K562 (cell line): Measurements from ENCODE around the gene RAP2C. TPM values are rescaled to one million over a fixed set of nuclear protein-coding genes. Genes with fewer than 3 reads are reported as not detected.

ENCODE experiments used
- CBX1 ChIP-seq: sonication (generic); IDR thresholded peaks from 2 replicates; pipeline ENCODE4 v1.6.1; 2016; ENCODE audit warnings: antibody characterized with exemption, low read depth, mild to moderate bottlenecking
- CTCF ChIP-seq, 3 experiments: IDR thresholded peaks in 2 of 3; conservative IDR thresholded peaks in 1 of 3; 2 replicates each; pipeline ENCODE4 v1.5.1; 2011 to 2012; ENCODE audit warnings: low read length in 3 of 3, mild to moderate bottlenecking in 3 of 3, control low read depth in 2 of 3, improper control_type of control experiment in 1 of 3, inconsistent platforms in 1 of 3, low read depth in 1 of 3, mixed read lengths in 1 of 3, moderate library complexity in 1 of 3; ENCODE audit not compliant: insufficient read depth in 2 of 3
- ETS2 ChIP-seq: IDR thresholded peaks from 2 replicates; pipeline ENCODE4 v1.6.1; 2016; ENCODE audit warnings: borderline replicate concordance, missing genetic modification characterization, mild to moderate bottlenecking, moderate library complexity, missing compliant biosample characterization; ENCODE audit not compliant: poor library complexity, severe bottlenecking
- FOS ChIP-seq: IDR thresholded peaks from 3 replicates; pipeline ENCODE4 v1.6.1; 2011; ENCODE audit not compliant: insufficient read length; ENCODE audit errors: extremely low read depth
- HMGN3 ChIP-seq: IDR thresholded peaks from 2 replicates; pipeline ENCODE4 v1.6.1; 2011; ENCODE audit warnings: borderline replicate concordance, low read depth, mild to moderate bottlenecking, mixed read lengths, low read length; ENCODE audit not compliant: insufficient read length; ENCODE audit errors: extremely low read depth
- IRF9 ChIP-seq: fragments of 450-650 bp; IDR thresholded peaks from 2 replicates; pipeline ENCODE4 v1.6.1; 2016; ENCODE audit warnings: missing biosample characterization, missing genetic modification characterization
- JUNB ChIP-seq: fragments of 450-650 bp; formaldehyde crosslinking; conservative IDR thresholded peaks from 2 replicates; pipeline ENCODE4 v1.4.0; 2020; ENCODE audit warnings: mild to moderate bottlenecking
- PHF20 ChIP-seq: fragments of 450-650 bp; IDR thresholded peaks from 2 replicates; pipeline ENCODE4 v1.6.1; 2018; ENCODE audit not compliant: partially characterized antibody
- POLR2A ChIP-seq: fragments of 450-650 bp; conservative IDR thresholded peaks from 2 replicates; pipeline ENCODE4 v1.6.1; 2016
- TFAM ChIP-seq: fragments of 250-450 bp; sonication (Bioruptor Pico); conservative IDR thresholded peaks from 2 replicates; pipeline ENCODE4 v1.5.0; 2021; ENCODE audit warnings: mild to moderate bottlenecking, moderate library complexity
- VEZF1 ChIP-seq: fragments of 200-800 bp; sonication (Bioruptor generic); IDR thresholded peaks from 2 replicates; pipeline ENCODE4 v1.6.1; 2017; ENCODE audit warnings: missing genetic modification characterization, missing compliant biosample characterization
- ZBTB26 ChIP-seq: fragments of 450-650 bp; formaldehyde crosslinking; IDR thresholded peaks from 2 replicates; pipeline ENCODE4 v1.4.0; 2022; ENCODE audit warnings: missing genetic modification characterization
- ZNF395 ChIP-seq: fragments of 200-800 bp; sonication (Bioruptor generic); IDR thresholded peaks from 2 replicates; pipeline ENCODE4 v1.6.1; 2017; ENCODE audit warnings: missing genetic modification characterization, missing compliant biosample characterization
- ZNF408 ChIP-seq: fragments of 250-450 bp; sonication (Bioruptor Pico); IDR thresholded peaks from 2 replicates; pipeline ENCODE4 v1.4.0; 2020; ENCODE audit warnings: low read depth, mild to moderate bottlenecking, moderate library complexity
- polyA plus RNA-seq, 8 experiments: library from polyadenylated mRNA; depleted of rRNA in 4 of 8; stranded (reverse) in 5 of 8; unstranded in 3 of 8; fragments of >200 nt; fragmentation: Nextera tagmentation in 2 of 8; fragmentation: Illumina TruSeq in 1 of 8; extraction: Ambion mirVana in 2 of 8; extraction: Trizol in 1 of 8; gene quantifications; 2 replicates each; pipeline versions ENCODE4 v1.2.1 to v1.2.3, GENCODE V29; 2011 to 2014; ENCODE audit warnings: inconsistent platforms in 1 of 8, missing spikeins in 1 of 8
- total RNA-seq, 7 experiments: library from RNA; depleted of rRNA in 6 of 7; stranded (reverse); fragments of >200 nt in 6 of 7; fragmentation: Illumina TruSeq in 2 of 7; extraction: Trizol in 2 of 7; gene quantifications; 2 replicates each; pipeline versions ENCODE4 v1.2.1 to v1.2.3, GENCODE V29; 2011 to 2021; ENCODE audit warnings: low replicate concordance in 1 of 7

Gene RAP2C
- total and polyA plus RNA-seq, 9 of the 15 experiments (the other 6 are each of a cell fraction or from before 2014, with no cell fraction given) = 7.8 to 28.6 (median 18.6) TPM

- TF ChIP-seq IRF9 (tag) = no peak
- no peak for TF ChIP-seq ZBTB26 (CRISPR knock-in tag)
- TF ChIP-seq PHF20 = peak; percentile 38
- peak; percentile 76 for TF ChIP-seq VEZF1 (CRISPR knock-in tag)
- no peak for TF ChIP-seq ZNF408 (CRISPR knock-in tag)
- TF ChIP-seq ETS2 (tag) = no peak
- TF ChIP-seq HMGN3 = no peak
- TF ChIP-seq CBX1 = peak; percentile 62; the same call in 1 of the 2 replicates
- TF ChIP-seq POLR2A = peak; percentile 58; the same call in 1 of the 2 replicates
- no peak for TF ChIP-seq FOS
- no peak for TF ChIP-seq TFAM (CRISPR knock-in tag)
- TF ChIP-seq JUNB (CRISPR knock-in tag) = no peak
- TF ChIP-seq ZNF395 (CRISPR knock-in tag) = no peak
- 0 out of 6 replicates have a peak, but pooled peaks of 1 of the 3 experiments have one; percentile 0 for TF ChIP-seq CTCF (IDR thresholded peaks at IDR 0.05 in 2 of 3, conservative IDR thresholded peaks at IDR 0.05 in 1 of 3; ENCODE audit: insufficient read depth in 2 of 3, low read depth in 1 of 3, low read length in 3 of 3)
- TF ChIP-seq, all 486 proteins: peak for 48
Observed at GRCh38 chrX:132218100-132218812, 991 bp downstream of the RAP2C start (continued).
